HG03103 (cell line): ENCODE data around the gene PSMD8.
"Not testable (repeated sequence)": the region's sequence is repeated elsewhere in the genome, so short reads cannot be mapped to it uniquely, and the experiment has no call there.

Experiments
- ATAC-seq: cut with Tn5 transposase; IDR thresholded peaks from one replicate; pipeline ENCODE4 v1.9.1; 2021; ENCODE audit warnings: low read depth; ENCODE audit not compliant: unreplicated experiment

Gene PSMD8

DNA sequence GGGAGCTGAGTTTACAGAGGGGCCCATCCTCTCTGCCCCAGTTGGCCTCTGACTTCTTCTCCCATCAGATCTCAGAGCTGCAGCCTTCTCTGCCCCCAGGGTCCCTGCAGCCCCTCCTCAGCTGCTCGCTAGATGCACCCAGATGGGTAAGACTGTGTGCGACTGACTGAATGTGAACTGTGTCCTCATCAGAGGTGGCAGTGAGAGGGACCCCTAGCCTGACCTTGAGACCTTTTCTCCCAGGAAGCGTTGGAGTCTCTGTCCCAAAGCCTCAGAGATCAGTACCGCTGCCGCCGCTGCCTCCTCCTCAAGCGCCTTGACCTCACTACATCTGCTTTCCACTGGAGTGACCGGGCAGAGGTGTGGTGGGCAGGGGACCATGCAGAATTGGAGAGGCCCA is 30.9 kb downstream of the PSMD8 start:
- ATAC-seq = no peak

DNA sequence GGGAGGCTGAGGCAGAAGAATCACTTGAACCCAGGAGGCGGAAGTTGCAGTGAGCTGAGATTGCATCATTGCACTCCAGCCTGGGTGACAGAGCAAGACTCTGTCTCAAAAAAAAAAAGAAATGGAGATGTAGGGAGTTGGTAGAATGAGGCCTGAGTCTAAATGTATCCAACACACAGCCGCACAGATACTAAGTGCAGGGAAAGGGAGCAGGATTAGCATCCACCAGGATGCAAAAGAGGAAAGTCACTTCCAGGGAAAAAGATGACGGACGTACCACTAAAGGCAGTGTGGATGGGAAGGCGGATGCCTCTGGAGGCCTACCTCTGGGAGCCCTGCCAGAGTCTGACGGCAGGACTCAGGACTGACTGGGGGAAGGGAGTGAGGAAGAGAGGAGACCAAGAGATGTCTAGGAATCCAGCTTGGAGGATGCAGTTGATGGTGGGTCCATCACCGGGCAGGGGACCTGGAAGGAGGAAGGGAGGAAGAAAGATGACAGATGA is 35.3 kb downstream of the PSMD8 start:
- ATAC-seq = no peak

- not testable (repeated sequence) for ATAC-seq
These were observed 36.0 kb downstream of the PSMD8 start for GRCh38 chr19:38410407-38410806.

GRCh38 chr19:38411041-38411712 is 36.8 kb downstream of the PSMD8 start:
- ATAC-seq = no peak

DNA sequence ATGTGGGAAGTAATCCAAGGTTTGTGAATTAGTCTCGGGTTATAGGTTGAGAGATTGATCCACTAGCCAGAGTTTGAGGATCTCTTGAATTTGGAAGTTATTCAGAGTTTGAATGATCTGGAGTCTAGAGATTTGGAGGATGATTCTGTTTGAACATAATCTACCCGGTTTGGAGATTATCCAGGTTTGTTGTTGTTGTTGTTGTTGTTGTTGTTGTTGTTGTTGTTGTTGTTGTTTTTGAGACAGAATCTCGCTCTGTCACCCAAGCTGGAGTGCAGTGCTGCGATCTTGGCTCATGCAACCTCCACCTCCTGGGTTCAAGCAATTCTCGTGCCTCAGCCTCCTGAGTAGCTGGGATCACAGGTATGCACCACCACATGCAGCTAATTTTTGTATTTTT is 37.5 kb downstream of the PSMD8 start:
- ATAC-seq = not testable (repeated sequence)

GRCh38 chr19:38412491-38412890 is 38.1 kb downstream of the PSMD8 start:
- no peak for ATAC-seq

DNA sequence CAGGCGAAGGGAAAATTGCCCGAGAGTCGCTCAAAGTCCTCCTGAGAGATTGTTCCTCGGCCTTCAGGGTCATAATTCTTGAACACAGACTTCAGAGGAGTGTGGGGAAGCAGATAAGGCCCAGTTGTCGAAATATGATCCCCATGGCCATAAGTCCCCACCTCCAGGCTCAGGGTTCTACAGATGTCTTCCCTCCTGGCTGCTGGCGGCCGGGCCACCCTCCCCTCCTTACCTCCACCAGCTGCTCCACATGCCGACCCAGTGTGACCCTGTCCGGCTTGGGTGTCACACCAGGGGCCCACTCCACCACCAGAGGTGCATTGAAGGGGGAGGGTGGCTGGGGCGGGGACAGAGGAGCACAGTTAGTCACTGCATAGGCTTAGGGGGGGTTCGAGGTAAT is 38.6 kb downstream of the PSMD8 start:
- no peak for ATAC-seq

DNA sequence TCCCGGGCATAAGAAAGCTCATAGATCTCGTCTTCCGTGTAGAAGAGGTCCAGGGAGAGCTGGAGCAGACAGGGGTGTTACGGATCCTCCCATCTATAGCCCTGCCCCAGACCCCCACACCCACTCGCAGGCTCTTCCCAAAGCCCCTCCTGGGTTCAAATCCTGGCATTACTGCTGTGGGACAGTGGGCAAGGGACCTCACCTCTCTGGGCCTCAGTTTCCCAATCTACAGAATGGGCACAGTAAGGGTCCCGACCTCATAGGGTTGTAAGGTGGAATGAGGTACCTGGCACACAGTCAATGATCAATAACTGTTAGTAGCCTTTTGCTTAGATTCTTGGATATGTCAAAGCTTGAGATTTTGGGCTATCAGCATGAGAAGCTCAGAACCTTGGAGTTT is 39.0 kb downstream of the PSMD8 start:
- ATAC-seq = no peak

DNA sequence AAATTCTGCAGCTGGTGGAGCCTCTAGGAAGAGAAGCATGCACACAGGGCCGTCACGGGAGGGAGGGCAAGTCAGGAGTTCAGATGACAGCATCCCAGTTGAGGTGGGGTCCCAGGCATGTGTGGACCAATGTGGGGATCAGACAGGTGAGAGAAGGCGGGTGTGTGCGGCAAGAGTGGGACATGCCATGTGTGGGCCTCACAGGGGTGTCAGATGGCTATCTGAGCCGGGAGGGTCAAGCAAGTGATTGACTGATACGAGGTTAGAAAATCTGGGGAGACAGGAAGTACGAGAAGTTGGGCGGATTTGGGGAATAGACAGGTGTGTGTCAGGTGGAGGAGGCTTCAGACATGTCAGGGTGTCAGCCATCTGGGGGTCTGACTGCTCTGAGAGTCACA is 42.8 kb downstream of the PSMD8 start:
- ATAC-seq = no peak

DNA sequence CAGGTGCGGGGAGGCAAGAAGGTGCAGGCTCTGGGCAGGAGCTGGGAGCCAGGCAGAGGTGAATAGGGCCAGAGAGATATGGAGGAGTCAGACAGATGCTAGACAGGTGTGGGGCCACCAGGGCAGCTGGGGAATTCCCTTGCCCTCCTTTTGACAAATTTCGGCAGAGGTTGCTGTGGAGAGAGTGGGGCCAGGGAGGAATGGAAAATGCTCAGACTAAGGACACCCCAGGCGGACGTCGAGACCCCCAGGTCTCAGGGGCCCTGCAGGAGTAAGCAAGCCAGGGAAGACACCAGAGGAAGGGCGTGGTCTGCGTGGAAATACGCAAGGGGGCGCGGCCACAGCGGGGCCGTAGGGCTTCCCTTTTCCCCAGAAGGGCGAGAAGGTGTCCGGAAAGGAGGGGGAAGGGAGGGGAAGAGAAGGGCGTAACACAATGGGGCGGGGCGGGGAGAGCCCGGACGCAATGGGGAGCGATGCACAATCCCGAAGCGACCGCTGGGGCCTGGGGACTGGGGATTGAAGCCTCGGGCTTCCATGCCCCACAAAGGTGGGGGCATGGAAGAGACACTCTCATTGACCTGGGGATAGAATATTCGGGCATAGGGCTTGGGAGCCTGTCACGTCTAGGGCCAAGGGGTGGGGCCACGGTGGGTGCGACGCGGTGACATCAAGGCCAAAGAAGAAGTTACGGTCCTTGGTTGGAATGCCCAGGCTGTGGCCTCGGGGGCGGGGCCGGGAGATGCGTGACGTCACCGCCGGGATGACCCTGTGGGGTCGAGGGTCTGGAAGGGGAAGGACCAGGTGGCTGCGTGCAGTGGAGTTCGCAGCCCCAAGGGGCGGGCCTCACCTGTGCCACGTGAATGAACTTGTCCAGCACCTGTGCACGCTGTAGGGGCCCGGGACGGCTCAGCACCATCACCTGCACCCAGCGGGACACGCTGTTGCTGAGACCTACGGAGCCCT is 43.5 kb downstream of the PSMD8 start:
- ATAC-seq = no peak

DNA sequence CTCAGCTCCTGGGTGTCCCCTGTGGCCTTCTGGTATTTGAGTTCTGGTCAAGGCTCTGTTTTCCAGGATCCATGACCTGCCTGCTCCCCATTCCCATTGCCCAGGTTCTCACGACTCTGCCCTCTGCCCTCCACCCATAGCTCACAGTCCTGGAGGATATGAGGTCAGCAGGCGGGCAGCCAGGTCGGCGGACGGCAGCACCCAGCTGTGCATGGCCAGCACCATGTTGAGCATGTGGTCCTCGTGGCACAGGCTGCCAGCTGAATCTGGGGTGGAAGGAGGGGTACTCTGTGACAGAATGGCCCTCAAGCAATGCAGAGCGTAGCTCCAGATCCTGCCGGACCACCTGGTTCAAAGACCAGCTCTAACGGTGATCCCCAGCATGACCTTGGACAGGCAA is 46.6 kb downstream of the PSMD8 start:
- ATAC-seq = no peak

- ATAC-seq = no peak
These were observed 47.5 kb downstream of the PSMD8 start for GRCh38 chr19:38421856-38422255.

GRCh38 chr19:38422438-38422837 is 48.1 kb downstream of the PSMD8 start:
- no peak for ATAC-seq

DNA sequence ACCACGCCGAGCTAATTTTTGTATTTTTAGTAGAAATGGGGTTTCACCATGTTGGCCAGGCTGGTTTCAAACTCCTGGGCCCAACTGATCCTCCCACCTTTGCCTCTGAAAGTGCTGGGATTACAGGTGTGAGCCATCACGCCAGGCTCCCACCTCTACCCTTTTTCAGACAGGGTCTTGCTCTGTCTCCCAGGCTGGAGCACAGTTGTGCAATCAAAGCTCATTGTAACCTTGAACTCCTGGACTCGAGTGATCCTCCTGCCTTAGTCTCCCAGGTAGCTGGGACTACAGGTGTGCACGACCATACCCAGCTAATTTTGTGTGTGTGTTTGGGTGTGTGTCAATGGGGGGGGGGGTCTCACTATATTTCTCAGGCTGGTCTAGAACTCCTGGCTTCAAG is 49.9 kb downstream of the PSMD8 start:
- no peak for ATAC-seq

GRCh38 chr19:38425222-38425809 is 50.9 kb downstream of the PSMD8 start:
- ATAC-seq = no peak

DNA sequence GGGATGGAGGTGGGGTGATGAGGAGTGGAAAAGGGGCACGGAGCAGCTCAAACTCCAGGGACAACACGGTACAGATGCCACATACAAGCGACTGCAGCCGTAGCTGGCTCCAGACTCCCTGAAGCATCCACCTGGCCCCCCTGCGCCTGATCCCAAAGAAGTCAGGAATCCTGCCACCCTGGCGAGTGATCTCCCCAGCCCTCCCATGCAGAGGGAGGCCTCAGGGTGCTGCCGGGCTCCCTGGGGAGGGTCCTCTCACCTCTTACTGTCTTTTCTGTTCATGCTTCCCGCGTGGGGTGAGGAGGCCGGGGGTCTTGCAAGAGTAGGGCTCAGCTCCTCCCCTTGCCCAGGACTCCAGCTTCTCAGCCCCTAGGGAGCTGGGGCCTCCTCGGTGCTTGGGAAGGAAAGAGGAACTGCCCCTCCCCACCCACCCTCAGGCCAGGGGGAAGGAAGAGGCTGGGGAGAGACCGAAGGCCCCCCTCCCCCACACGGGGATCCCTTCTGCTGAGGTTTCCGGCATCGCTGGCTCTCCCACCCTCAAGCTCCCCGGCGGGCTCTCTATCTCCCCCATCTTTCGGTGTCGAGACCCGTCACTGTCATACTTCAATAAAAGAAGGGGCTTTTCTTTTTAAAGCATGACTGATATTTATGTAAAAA is 51.6 kb downstream of the PSMD8 start, which contains the start of gene RASGRP4:
Gene RASGRP4, minus strand, starts transcription at position 410 of the 657 bp plus-strand sequence. Its CDS starts 128 bp downstream, at position 282.
- no peak for ATAC-seq

GRCh38 chr19:38427035-38427677 is 52.8 kb downstream of the PSMD8 start:
- ATAC-seq = not testable (repeated sequence)

- ATAC-seq = no peak
These were observed 54.9 kb downstream of the PSMD8 start for GRCh38 chr19:38429055-38429810.

DNA sequence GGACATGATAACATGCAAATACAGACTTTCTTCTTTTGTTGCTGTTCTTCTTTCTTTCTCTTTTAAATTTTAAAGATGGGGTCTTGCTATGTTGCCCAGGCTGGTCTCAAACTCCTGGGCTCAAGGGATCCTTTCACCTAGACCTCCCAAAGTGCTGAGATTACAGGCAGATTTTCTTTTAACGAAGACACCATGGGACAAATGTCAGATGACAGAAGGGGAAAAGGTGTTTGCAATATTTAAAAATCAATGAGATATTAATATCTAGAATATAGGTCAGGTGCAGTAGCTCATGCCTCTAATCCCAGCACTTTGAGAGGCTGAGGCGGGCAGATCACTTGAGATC is 55.4 kb downstream of the PSMD8 start:
- ATAC-seq = no peak

DNA sequence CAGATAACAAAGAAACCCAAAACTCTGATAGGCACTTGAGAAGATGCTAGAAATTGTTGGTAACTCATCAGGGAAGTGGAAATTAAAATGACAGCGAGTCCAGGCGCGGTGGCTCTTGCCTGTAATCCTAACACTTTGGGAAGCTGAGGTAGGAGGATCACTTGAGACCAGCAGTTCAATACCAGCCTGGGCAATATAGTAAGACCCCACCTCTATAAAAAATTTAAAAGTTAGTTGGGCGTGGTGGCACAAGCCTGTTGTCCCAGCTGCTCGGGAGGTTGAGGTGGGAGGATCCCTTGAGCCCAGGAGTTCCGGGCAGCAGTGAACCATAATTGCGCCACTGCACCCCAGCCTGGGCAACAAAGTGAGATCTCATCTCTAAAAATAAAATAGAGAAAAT is 56.6 kb downstream of the PSMD8 start:
- no peak for ATAC-seq
